Prostate gland (tissue), 2 donors: ENCODE results near the gene TBATA.

Experiments used
- POLR2A ChIP-seq: fragments of 450-650 bp; IDR thresholded peaks from one replicate; pipeline ENCODE4 v1.6.1; 2016; ENCODE audit warnings: antibody characterized with exemption, mild to moderate bottlenecking
- POLR2AphosphoS5 ChIP-seq: sonication (generic); formaldehyde crosslinking; IDR thresholded peaks from one replicate; pipeline ENCODE4 v1.6.1; 2017; ENCODE audit warnings: antibody characterized with exemption
- TF ChIP-seq, protein P1 (sequence below), 4 experiments: fragments of 200-600 bp in 2 of 4; fragments of 450-650 bp in 2 of 4; sonication (generic) in 2 of 4; IDR thresholded peaks; 1 replicate in 3 of 4; 2 replicates in 1 of 4; pipeline ENCODE4 v1.5.1; 2016 to 2019; ENCODE audit warnings: antibody characterized with exemption in 4 of 4, mild to moderate bottlenecking in 2 of 4, moderate library complexity in 2 of 4

- TF ChIP-seq, protein P1, sequence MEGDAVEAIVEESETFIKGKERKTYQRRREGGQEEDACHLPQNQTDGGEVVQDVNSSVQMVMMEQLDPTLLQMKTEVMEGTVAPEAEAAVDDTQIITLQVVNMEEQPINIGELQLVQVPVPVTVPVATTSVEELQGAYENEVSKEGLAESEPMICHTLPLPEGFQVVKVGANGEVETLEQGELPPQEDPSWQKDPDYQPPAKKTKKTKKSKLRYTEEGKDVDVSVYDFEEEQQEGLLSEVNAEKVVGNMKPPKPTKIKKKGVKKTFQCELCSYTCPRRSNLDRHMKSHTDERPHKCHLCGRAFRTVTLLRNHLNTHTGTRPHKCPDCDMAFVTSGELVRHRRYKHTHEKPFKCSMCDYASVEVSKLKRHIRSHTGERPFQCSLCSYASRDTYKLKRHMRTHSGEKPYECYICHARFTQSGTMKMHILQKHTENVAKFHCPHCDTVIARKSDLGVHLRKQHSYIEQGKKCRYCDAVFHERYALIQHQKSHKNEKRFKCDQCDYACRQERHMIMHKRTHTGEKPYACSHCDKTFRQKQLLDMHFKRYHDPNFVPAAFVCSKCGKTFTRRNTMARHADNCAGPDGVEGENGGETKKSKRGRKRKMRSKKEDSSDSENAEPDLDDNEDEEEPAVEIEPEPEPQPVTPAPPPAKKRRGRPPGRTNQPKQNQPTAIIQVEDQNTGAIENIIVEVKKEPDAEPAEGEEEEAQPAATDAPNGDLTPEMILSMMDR (IDR thresholded peaks at IDR 0.05): no peak
- TF ChIP-seq POLR2A (no peak), POLR2AphosphoS5 (no peak)
These were observed 33.8 kb downstream of the TBATA start for GRCh38 chr10:70751356-70751755.
